SK-N-SH (cell line): ENCODE results near the gene TRPM2. TPM values are rescaled to one million over a fixed set of nuclear protein-coding genes. Genes with fewer than 3 reads are reported as not detected.
A peak's percentile ranks its signal among the peaks of the same experiment; 100 is the strongest.

Experiments used
- CTCF ChIA-PET: fragments of 300-600, 350-600 bp; formaldehyde crosslinking; extraction: SDS; loops from one replicate; lab custom pipeline; 2021; lab: Yijun Ruan, JAX
- POLR2A ChIA-PET: fragments of 350-600 bp; sonication (Branson Sonifier 250); formaldehyde crosslinking; extraction: SDS; loops from one replicate; lab custom pipeline; 2020; ENCODE audit warnings: antibody characterized with exemption, inconsistent platforms; lab: Yijun Ruan, JAX
- DNase-seq: peaks from one replicate; pipeline ENCODE4 v3.0.0; 2012
- H2AFZ ChIP-seq: fragments of 200-600 bp; sonication (generic); 2 replicates; pipeline ENCODE4 v1.8.1; 2016; ENCODE audit warnings: antibody characterized with exemption, mild to moderate bottlenecking, low read depth
- H3F3A ChIP-seq: fragments of 200-600 bp; sonication (generic); replicated peaks from 2 replicates; pipeline ENCODE3; 2016; ENCODE audit warnings: antibody characterized with exemption, mild to moderate bottlenecking; ENCODE audit not compliant: insufficient read depth
- H3K27ac ChIP-seq, 2 experiments: fragments of 200-500 bp in 1 of 2; fragments of 200-600 bp in 1 of 2; sonication (Bioruptor generic) in 1 of 2; sonication (generic), shearing (Covaris generic) in 1 of 2; 2 replicates each; pipeline versions ENCODE4 v1.5.1 to v1.6.1; 2014 to 2016; ENCODE audit warnings: low read depth in 2 of 2, inconsistent platforms in 1 of 2, low read length in 1 of 2, mild to moderate bottlenecking in 1 of 2, mixed read lengths in 1 of 2
- H3K27me3 ChIP-seq: fragments of 200-600 bp; sonication (generic), shearing (Covaris generic); 2 replicates; pipeline ENCODE4 v1.6.1; 2016; ENCODE audit warnings: mixed run types; ENCODE audit not compliant: insufficient read depth
- H3K36me3 ChIP-seq, 2 experiments: fragments of 200-500 bp in 1 of 2; fragments of 200-600 bp in 1 of 2; sonication (Bioruptor generic) in 1 of 2; sonication (generic) in 1 of 2; replicated peaks in 1 of 2; 2 replicates each; pipeline versions ENCODE3 to v1.5.1; 2014 to 2016; ENCODE audit warnings: low read length in 1 of 2, mild to moderate bottlenecking in 1 of 2; ENCODE audit not compliant: insufficient read depth in 2 of 2, control insufficient read depth in 1 of 2
- H3K4me1 ChIP-seq, 2 experiments: fragments of 200-500 bp in 1 of 2; fragments of 200-600 bp in 1 of 2; sonication (Bioruptor generic) in 1 of 2; sonication (generic), shearing (Covaris generic) in 1 of 2; 2 replicates each; pipeline versions ENCODE4 v1.5.1 to v1.6.1; 2014 to 2016; ENCODE audit warnings: low read depth in 1 of 2, low read length in 1 of 2, mixed run types in 1 of 2; ENCODE audit not compliant: insufficient read depth in 2 of 2, control insufficient read depth in 1 of 2
- H3K4me2 ChIP-seq: fragments of 200-600 bp; sonication (generic), shearing (Covaris generic); 2 replicates; pipeline ENCODE4 v1.6.1; 2017; ENCODE audit warnings: mixed run types
- H3K4me3 ChIP-seq, 2 experiments: fragments of 200-500 bp in 1 of 2; fragments of 200-600 bp in 1 of 2; sonication (Bioruptor generic) in 1 of 2; sonication (generic), shearing (Covaris generic) in 1 of 2; 2 replicates each; pipeline versions ENCODE4 v1.5.1 to v1.8.1; 2014 to 2016; ENCODE audit warnings: low read depth in 2 of 2, inconsistent platforms in 1 of 2, low read length in 1 of 2, mild to moderate bottlenecking in 1 of 2, mixed read lengths in 1 of 2, moderate library complexity in 1 of 2
- H3K79me2 ChIP-seq: fragments of 200-600 bp; sonication (generic); 2 replicates; pipeline ENCODE4 v1.8.1; 2017; ENCODE audit warnings: mild to moderate bottlenecking; ENCODE audit not compliant: insufficient read depth
- H3K9ac ChIP-seq: fragments of 200-600 bp; sonication (generic); 2 replicates; pipeline ENCODE4 v1.6.1; 2017; ENCODE audit warnings: mixed run types
- H3K9me2 ChIP-seq: fragments of 200-600 bp; sonication (generic); 2 replicates; pipeline ENCODE4 v1.6.1; 2017; ENCODE audit warnings: mixed run types
- H3K9me3 ChIP-seq: fragments of 200-600 bp; sonication (generic); 2 replicates; pipeline ENCODE4 v1.6.1; 2017; ENCODE audit warnings: mixed run types, mild to moderate bottlenecking, moderate library complexity
- H4K20me1 ChIP-seq: fragments of 200-600 bp; sonication (generic); 2 replicates; pipeline ENCODE4 v1.6.1; 2017; ENCODE audit warnings: mild to moderate bottlenecking, mixed run types; ENCODE audit not compliant: insufficient read depth
- CHD2 ChIP-seq: fragments of 150-350 bp; IDR thresholded peaks from 2 replicates; pipeline ENCODE4 v1.6.1; 2018; ENCODE audit warnings: low read length; ENCODE audit not compliant: partially characterized antibody
- FOSL2 ChIP-seq: IDR thresholded peaks from 2 replicates; pipeline ENCODE4 v1.4.0; 2012; ENCODE audit warnings: low read depth, mild to moderate bottlenecking, moderate library complexity, borderline replicate concordance
- GATA2 ChIP-seq: sonication (generic); formaldehyde crosslinking; IDR thresholded peaks from 2 replicates; pipeline ENCODE4 v1.5.0; 2020; ENCODE audit warnings: mild to moderate bottlenecking, missing genetic modification reagents
- YY1 ChIP-seq: IDR thresholded peaks from 2 replicates; pipeline ENCODE4 v1.4.0; 2012; ENCODE audit warnings: low read depth, mild to moderate bottlenecking
- WGBS: methylation state at CpG from one replicate; pipeline ENCODE4 v1.1.6; 2017; ENCODE audit warnings: low lambda C conversion rate; 5-methylcytosine and 5-hydroxymethylcytosine counted together
- polyA plus RNA-seq, 3 experiments: library from polyadenylated mRNA; depleted of rRNA; stranded (reverse); fragments of >200 nt; gene quantifications; 2 replicates each; pipeline ENCODE4 v1.2.3, GENCODE V29; 2012
- TF ChIP-seq, protein P1 (sequence below): fragments of 150-350 bp; IDR thresholded peaks from 2 replicates; pipeline ENCODE4 v1.6.1; 2017; ENCODE audit warnings: antibody characterized with exemption, low read length, low read depth, borderline replicate concordance

Gene TRPM2
- polyA plus RNA-seq, 1 of the 3 experiments (the other 2 are of a cell fraction): not detected

DNA sequence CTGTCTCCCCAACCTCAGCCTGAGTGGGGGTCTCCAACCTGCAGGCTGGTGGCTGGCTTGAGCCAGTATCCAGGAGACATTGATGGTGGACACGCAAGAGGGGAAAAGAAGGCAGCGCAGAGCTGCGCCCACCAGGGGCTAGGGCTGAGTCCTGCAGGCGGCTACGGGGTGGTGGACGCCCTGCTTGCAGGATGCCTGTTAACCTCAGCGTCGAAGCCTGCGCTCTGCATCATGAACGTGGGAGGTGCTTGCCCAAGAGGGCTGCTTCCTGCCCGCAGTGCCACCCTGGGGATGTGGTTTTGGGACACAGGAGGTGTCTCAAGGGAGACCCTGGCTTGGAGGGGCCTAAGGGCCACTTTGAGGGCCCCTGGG, 25.8 kb upstream of the TRPM2 start (continued):
- TF ChIP-seq FOSL2: no peak

DNA sequence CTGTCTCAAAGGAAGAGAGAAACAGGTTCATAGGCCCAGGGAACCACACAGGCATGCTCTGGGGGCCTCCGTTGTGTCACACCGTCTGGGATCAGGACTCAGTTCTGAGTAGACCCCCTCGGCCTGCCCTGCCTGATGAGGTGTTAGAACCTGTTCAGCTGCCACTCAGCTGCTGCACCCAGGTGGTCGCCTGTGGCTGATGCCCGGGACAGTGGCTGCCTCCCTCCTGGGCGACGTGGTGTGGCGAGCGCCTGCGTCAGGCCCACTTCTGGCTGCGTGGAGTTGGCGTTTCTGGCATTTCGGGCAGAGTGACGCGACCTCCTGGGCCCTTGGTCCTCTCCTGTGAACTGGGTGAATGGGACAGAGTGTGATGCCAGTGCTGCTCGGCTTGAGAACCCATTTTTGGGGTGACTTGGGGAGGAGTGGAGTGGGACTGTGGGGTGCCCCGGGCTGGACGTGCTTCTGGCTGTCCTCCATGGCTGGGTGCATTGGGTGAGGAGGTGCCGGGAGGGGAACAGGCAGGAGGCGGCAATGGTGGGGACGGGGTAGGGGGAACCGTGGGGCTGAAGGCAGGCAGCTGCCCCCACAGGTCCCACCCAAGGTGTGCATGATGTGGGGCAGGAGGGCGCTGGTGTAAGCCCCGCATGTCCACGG, 25.1 kb upstream of the TRPM2 start:
- ChIA-PET POLR2A (interaction anchor here (1.3 kb wide), 1 partner anchor 10 kb away, joined by 4 read pairs; no protein-coding TSS in a partner anchor), CTCF (interaction anchor here (1.0 to 2.4 kb wide), 4 partner anchors 10 to 156 kb away, joined by 3 to 6 read pairs (median 5); no protein-coding TSS in a partner anchor)
- Histone ChIP-seq H3K27ac (no peak overlapping the region), H3K9me3 (no peaks in the 10 kb centered on the region), H3K9ac (no peak overlapping the region), H3K4me2 (no peak overlapping the region), H3K9me2 (no peaks in the 10 kb centered on the region), H3K4me3 (no peak overlapping the region), H2AFZ (no peak overlapping the region), H3K27me3 (no peaks in the 10 kb centered on the region), H3K4me1 (peaks cover 0 to 11% of the 10 kb centered on the region in 2 experiments; a peak in 1 of 4 replicates), H3K36me3 (peaks cover 0 to 25% of the 10 kb centered on the region in 2 experiments), H3F3A (no peaks in the 10 kb centered on the region), H3K79me2 (no peaks in the 10 kb centered on the region), H4K20me1 (no peaks in the 10 kb centered on the region)
- no peak for TF ChIP-seq YY1
- 94% methylated on average over 18 of the region's 25 CpGs for WGBS
- DNase-seq: no peak

DNA sequence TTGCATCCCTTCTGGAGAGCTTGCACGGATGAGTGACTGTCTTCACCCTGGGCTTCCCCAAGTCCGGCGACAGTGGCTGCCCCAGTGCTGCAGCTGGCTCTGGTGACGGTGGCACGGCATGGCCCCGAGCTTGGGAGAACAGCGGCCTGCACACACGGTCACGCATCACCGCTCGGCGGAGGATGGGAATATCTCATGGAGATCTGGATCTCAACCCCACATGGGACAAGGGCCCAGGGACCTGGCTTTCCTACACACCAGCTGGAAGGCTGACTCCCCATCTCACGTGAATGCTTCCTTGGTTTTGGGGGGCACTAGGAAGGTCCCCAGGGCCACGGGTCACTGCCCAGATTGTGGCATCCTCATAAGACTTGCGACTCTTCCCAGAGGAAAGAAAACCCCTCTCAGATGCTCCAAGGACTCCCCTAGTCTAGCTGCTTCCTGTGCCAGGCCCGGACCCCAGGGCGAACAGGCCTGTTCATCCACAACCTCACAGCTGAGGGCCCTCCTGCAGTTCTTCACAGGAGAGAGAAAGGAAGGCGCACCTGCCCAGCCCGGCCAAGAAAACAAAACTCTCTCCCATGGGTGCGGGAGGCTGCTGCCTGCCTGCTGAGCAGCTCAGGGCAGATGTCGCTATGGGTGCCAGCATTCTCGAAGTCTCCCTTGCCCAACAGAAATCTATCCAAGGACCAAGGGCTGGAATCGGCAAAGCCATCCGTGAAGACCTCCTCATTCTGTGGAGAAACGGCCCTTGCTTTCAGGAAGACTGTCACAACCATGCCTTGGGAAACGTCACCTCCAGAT, 24.1 kb upstream of the TRPM2 start:
- Histone ChIP-seq H3K4me2 (no peak overlapping the region), H3K27me3 (no peaks in the 10 kb centered on the region), H2AFZ (no peak overlapping the region), H3K27ac (no peak overlapping the region), H3K79me2 (no peaks in the 10 kb centered on the region), H3K9ac (no peak overlapping the region), H3K4me3 (no peak overlapping the region), H3F3A (no peaks in the 10 kb centered on the region), H4K20me1 (no peaks in the 10 kb centered on the region), H3K36me3 (peaks cover 0 to 18% of the 10 kb centered on the region in 2 experiments), H3K9me2 (no peaks in the 10 kb centered on the region), H3K4me1 (peaks cover 0 to 11% of the 10 kb centered on the region in 2 experiments; a peak in 1 of 4 replicates), H3K9me3 (no peaks in the 10 kb centered on the region)
- POLR2A ChIA-PET: interaction anchor here (1.0 to 1.3 kb wide), 2 partner anchors 9 kb away, joined by 4 read pairs; no protein-coding TSS in a partner anchor
- peak; percentile 86 for DNase-seq
- TF ChIP-seq CHD2 (peak; percentile 79), GATA2 (CRISPR knock-in tag) (peak; percentile 56)
- TF ChIP-seq, protein P1, sequence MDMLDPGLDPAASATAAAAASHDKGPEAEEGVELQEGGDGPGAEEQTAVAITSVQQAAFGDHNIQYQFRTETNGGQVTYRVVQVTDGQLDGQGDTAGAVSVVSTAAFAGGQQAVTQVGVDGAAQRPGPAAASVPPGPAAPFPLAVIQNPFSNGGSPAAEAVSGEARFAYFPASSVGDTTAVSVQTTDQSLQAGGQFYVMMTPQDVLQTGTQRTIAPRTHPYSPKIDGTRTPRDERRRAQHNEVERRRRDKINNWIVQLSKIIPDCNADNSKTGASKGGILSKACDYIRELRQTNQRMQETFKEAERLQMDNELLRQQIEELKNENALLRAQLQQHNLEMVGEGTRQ: no peak
- CTCF ChIA-PET: interaction anchor here (0.7 to 2.4 kb wide), 6 partner anchors 9 to 151 kb away, joined by 3 to 6 read pairs (median 4); no protein-coding TSS in a partner anchor
- 65% methylated on average over 16 of the region's 26 CpGs for WGBS
